GM10266 (cell line): ENCODE measurements around the gene ZBTB4.

ENCODE experiments used
- DNase-seq: peaks from one replicate; pipeline ENCODE4 v3.0.0; 2012; ENCODE audit errors: extremely low spot score
- TF ChIP-seq, protein P1 (sequence below): IDR thresholded peaks from 2 replicates; pipeline ENCODE4 v1.5.1; 2012; ENCODE audit warnings: mild to moderate bottlenecking, low read depth; ENCODE audit not compliant: control insufficient read depth, insufficient read depth; ENCODE audit errors: missing control alignments

The ZBTB4 gene, protein sequence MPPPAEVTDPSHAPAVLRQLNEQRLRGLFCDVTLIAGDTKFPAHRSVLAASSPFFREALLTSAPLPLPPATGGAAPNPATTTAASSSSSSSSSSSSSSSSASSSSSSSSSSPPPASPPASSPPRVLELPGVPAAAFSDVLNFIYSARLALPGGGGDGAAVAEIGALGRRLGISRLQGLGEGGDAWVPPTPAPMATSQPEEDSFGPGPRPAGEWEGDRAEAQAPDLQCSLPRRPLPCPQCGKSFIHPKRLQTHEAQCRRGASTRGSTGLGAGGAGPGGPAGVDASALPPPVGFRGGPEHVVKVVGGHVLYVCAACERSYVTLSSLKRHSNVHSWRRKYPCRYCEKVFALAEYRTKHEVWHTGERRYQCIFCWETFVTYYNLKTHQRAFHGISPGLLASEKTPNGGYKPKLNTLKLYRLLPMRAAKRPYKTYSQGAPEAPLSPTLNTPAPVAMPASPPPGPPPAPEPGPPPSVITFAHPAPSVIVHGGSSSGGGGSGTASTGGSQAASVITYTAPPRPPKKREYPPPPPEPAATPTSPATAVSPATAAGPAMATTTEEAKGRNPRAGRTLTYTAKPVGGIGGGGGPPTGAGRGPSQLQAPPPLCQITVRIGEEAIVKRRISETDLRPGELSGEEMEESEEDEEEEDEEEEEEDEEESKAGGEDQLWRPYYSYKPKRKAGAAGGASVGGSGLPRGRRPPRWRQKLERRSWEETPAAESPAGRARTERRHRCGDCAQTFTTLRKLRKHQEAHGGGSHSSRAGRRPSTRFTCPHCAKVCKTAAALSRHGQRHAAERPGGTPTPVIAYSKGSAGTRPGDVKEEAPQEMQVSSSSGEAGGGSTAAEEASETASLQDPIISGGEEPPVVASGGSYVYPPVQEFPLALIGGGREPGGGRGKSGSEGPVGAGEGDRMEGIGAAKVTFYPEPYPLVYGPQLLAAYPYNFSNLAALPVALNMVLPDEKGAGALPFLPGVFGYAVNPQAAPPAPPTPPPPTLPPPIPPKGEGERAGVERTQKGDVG

DNA sequence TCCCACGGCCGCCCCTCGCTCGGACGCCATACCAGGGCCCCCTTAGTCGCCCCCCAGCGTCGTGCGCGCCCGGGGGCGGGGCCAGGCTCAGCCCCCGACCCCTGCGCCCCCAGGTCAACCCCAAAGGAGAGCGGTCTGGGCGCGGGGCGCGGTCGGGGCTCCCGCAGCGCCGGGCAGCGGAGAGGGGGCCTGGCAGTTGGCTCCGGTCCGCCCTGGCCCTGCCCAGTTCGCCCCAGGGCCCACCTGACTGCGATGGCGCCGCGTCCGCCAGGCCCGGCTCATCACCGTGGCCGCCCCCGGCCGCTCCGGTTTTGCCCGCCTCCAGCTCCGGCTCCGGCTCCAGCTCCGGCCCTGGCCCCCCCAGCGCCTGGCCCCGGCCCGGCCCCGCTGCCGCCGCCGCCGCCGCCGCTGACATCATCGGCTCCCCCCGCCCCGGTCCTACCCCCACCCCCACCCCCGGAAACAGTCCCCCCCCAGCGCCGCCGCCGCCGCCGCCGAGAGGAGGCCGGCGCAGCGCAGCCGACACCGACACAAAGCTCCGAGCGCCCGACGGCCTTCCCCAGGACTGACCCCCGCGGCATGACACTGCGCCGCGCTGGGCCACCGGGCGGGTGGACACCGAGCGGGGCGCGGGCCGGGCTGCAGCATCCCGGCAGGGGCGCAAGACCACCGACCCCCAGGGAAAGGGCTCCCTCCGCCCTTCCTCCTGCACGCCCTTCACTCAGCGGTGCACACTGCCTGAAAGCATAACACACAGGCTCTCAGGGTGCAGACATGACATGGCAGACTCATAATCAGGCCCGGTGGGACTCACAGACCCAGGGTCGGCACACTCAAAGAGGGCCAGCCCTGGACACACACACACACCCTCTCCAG lies at the start of gene ZBTB4:
Gene ZBTB4 (minus strand): TSS at position 419 of the 876 bp plus-strand sequence. CDS start 12,830 bp downstream, outside the sequence.
- TF ChIP-seq, protein P1, sequence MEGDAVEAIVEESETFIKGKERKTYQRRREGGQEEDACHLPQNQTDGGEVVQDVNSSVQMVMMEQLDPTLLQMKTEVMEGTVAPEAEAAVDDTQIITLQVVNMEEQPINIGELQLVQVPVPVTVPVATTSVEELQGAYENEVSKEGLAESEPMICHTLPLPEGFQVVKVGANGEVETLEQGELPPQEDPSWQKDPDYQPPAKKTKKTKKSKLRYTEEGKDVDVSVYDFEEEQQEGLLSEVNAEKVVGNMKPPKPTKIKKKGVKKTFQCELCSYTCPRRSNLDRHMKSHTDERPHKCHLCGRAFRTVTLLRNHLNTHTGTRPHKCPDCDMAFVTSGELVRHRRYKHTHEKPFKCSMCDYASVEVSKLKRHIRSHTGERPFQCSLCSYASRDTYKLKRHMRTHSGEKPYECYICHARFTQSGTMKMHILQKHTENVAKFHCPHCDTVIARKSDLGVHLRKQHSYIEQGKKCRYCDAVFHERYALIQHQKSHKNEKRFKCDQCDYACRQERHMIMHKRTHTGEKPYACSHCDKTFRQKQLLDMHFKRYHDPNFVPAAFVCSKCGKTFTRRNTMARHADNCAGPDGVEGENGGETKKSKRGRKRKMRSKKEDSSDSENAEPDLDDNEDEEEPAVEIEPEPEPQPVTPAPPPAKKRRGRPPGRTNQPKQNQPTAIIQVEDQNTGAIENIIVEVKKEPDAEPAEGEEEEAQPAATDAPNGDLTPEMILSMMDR, result no peak
- peak; percentile 86 for DNase-seq

DNA sequence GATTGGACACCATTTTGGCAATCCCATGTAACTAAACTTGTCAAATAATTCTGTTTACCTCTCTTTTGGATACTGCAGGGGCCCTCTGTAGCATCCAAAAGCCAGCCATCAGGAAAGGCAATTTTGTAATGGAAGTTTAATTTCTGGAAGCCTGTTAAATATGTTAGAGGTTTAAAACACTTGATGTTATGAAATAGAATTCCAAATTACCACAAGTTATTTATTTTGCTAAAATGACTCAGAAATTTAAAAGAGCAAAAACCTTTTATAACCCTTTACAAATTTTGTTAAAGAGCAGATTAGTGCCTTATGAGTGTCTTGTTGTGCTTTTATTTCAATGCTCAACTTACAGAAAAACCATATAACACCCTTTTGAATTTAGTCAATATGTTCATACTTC lies 49.4 kb upstream of the ZBTB4 start:
- TF ChIP-seq, protein P1, result no peak
- DNase-seq, result no peak

DNA sequence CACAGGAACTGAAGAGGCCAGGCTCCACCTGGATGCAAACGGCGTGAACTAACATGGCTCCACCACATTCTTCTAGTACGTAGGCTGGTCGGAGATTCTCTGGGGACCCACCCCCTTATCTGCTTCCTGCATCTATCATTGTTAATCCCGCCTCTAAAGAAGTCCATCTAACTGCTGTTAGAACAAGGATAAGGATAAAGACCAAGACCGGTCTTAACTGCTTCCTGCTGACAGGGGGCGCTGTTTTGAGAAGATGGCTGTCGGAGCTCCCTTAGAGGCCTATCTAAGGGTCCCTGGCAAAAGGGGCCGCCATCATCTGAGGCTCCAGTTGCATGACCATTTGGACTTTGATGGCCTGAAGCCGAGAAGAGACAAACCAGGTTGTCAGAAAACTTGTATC lies 43.6 kb upstream of the ZBTB4 start:
- TF ChIP-seq, protein P1, result peak; percentile 42
- DNase-seq, result peak; percentile 35

DNA sequence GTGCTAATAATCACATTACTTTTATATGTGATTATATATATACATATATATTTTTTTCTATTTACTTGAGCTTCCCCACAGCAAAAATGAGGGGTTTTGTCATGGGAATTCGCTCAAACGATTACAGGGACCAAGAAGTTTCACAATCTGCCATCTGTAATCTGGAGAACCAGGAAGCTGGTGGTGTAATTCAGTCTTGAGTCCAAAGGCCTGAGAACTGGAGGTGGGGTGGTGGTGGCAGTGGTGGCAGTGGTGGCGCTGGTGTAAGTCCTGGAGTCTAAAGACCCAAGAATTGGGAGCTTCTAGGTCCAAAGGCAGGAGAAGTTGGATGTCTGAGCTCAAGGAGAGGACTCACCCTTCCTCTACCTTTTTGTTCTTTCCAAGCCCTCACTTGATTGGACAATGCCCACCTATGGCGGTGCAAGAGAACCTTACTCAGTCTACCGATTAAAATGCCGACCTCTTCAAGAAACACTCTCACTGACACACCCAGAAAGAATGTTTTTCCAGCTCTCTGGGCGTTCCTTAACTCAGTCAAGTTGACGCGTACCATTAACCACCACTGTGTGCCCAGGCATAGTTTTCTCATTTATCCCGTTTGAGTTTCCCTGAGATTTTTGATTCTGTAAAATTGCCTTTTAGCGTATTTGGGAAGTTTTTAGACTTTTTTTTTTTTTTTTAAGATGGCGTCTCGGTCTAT lies 36.6 kb upstream of the ZBTB4 start:
- TF ChIP-seq, protein P1, result no peak
- no peak for DNase-seq

DNA sequence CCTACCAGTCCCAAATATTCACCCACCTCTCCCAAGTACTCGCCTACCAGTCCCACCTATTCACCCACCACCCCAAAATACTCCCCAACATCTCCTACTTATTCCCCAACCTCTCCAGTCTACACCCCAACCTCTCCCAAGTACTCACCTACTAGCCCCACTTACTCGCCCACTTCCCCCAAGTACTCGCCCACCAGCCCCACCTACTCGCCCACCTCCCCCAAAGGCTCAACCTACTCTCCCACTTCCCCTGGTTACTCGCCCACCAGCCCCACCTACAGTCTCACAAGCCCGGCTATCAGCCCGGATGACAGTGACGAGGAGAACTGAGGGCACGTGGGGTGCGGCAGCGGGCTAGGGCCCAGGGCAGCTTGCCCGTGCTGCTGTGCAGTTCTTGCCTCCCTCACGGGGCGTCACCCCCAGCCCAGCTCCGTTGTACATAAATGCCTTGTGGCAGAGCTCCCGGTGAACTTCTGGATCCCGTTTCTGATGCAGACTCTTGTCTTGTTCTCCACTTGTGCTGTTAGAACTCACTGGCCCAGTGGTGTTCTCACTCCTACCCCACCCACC lies 34.5 kb upstream of the ZBTB4 start:
- DNase-seq, result no peak
- TF ChIP-seq, protein P1, result no peak

DNA sequence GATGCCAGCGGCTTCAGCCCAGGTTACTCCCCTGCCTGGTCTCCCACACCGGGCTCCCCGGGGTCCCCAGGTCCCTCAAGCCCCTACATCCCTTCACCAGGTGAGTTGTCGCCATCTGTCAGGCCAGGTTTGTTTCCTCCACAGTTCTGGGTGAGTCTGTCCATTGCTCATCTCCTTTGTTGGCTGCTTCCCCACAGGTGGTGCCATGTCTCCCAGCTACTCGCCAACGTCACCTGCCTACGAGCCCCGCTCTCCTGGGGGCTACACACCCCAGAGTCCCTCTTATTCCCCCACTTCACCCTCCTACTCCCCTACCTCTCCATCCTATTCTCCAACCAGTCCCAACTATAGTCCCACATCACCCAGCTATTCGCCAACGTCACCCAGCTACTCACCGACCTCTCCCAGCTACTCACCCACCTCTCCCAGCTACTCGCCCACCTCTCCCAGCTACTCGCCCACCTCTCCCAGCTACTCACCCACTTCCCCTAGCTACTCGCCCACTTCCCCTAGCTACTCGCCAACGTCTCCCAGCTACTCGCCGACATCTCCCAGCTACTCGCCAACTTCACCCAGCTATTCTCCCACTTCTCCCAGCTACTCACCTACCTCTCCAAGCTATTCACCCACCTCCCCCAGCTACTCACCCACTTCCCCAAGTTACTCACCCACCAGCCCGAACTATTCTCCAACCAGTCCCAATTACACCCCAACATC lies 33.6 kb upstream of the ZBTB4 start:
- no peak for DNase-seq
- TF ChIP-seq, protein P1, result no peak
